ENCODE data around the gene BST1.

BST1 gene

DNA sequence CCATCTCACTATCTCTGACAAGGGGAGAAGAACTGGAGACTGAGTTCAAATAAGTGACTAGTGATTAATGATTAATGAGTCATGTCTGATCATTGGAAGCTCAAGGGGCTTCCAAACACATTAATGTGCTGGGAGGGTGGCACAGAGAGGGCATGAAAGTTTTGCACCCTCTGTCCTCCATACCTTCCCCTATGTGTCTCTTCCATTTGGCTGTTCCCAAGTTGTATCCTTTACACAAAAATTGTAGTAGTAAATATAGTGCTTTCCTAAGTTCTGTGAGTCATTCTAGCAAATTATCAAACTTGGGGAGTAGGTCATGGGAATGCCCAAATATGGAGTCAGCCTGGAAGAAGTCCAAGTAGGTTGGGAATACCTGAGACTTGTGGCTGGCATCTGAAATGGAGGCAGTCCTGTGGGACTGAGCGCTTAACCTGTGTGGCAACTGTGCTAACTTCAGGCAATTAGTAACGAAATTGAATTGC is 25.3 kb upstream of the BST1 start:
- DNase-seq = no peak

DNA sequence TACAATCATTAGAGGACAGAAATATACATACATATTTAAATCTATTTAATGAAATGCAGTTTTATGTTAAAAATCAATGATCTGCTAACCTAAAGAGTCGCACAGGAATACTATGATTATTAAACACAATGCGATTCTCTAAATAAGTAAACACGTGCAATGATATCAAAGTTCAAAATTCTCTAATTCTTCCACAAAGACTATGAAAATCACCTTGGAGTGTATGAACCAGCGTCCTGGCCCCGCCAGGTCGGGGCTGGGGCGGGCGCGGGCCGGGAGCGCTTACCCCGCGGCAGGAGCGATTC is 21.8 kb upstream of the BST1 start:
- no peak for DNase-seq

DNA sequence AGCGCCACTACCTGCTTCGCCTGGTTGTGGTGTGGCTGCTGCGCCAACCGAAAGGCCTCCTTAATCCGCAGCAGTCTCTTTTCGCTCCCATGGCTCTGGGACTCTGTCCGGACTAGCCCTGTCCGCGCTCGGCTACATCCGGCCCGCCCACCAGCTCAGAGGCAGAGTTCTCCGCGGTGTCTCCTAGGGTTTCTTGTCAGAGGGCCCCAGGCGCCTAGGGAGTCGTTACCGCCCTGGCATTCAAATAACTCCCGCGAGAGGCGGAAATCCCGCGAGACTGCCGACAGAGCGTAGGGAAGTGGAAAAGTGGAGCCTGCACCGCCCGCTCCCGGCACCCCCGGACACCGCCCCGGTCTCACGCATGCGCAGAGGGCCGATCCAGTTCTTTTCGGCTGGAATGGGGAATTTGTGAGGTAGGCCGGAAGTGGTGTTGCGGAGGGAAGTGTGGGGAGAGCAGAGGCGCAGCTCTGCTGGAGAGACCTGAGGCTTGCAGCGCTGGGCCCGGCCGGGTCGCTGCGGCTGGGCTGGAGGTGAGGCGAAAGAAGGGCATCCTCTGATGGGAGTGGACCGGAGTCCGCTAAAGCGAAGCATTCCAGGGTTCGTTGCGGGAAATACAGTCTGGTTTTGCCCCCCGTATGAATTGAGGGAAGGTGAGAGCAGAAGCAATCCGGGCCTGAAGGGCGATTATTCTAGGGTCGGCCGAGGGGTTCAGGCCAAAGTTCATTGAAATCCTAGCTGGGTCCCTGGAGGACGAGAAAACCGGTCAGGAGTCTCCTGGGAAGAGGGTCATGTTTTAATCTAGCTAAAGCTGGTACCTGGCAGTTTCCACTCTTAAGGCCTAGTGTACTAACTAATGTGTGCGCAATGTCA is 21.3 kb upstream of the BST1 start, which contains the start of gene FAM200B:
FAM200B (plus strand) TSS at position 456 of the 870 bp plus-strand sequence. CDS start 5,151 bp downstream, outside the sequence.
- DNase-seq = peak; percentile 90

DNA sequence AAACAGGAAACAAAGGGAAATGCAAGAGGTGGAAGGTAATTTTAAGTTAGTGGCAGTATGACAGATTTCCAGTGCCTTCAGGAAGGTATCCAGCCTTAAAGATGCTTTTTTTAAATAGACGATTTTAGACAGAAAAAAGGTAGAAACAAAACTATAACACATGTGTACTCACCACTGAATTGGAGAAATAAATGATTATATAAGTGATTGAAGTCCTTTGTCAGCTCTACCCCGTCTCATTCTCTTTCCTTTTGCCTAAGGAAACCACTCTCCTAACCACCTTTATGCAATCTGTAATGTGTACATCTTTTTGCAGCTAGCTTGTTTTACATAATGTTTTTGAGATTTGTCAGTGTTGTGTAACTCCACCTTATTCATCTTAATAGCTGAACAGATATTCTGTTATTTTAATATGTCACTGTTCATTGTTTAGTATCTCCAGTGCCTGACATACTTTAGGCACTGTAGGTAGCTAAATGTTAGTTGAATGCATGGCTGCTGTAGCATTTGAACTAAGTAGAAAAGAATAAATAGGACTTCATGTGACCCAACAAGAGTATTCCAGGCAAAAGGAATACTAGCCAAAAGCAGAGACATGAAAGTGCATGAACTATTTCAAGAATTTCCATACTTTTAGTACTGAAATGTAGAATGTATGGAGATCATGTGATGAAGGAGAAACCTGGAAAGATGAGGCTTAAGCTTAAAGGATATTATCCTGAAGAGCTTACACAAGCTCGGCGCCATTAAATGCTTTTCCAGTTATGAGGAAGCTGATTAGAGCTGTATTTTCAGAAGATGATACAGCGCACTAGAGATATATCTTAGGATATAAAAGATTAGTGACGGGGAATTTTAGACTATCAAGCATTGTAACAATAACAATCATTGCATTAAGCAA is 20.4 kb upstream of the BST1 start:
- no peak for DNase-seq

DNA sequence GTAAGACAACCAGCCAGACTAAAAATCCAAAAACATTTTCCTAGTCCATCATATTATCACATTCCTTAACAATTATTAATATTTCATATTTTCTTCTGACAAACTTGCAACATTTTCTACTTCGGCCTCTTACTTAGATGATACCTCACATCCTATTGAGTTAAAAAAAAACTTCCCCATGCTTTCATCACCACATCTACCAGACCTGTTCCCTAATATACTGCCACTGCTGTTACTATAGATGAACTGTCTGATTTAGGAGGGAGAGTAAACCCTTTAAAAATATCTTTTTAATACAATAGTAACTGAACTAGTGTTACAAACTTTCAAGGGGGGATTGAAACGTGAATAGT is 19.7 kb upstream of the BST1 start:
- DNase-seq = no peak

DNA sequence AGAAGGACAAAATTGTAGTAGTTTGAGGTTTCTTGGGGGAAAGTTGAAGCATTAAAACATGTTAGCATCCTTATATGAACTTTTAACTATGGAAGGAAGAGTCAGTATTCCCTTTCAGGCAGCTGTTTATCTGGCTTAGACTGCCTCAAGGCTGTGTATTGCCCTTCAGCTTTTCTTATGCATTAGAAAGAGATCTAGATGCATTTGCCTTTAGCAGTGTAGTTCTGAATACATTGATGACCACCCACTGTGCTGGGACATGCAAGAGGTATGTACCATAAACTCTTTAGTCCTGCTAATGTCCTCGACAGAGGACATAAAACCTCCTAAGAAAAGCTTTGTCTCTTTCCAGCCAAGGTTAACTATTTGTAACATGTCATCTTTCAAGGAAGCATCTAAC is 18.4 kb upstream of the BST1 start:
- no peak for DNase-seq

DNA sequence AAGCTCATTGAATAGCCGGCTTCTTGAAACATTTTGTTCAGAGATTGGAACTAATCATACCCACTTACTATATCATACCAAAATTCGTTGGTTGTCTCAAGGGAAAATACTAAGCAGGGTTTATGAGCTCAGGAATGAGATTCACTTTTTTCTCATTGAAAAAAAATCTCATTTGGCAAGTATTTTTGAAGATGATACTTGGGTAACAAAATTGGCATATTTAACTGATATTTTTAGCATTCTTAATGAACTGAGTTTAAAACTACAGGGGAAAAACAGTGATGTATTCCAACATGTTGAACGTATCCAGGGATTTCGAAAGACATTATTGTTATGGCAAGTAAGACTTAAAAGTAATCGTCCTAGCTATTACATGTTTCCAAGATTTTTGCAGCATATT is 14.8 kb upstream of the BST1 start:
- no peak for DNase-seq

DNA sequence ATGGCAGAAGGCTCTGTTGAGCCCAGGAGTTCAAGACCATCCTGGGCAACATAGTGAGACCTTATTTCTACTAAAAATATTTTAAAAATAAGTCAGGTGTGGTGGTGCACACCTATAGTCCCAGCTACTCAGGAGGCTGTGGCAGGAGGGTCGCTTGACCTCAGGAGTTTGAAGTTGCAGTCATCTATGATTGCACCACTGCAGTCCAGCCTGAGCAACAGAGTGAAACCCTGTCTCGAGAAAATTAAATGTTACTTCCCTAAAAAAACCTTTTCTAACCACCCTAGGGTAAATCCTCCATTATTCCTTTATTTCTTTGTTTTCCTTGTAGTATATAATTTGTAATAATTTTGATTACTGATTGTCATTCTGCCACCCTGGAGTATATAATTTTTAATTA is 13.3 kb upstream of the BST1 start:
- no peak for DNase-seq

DNA sequence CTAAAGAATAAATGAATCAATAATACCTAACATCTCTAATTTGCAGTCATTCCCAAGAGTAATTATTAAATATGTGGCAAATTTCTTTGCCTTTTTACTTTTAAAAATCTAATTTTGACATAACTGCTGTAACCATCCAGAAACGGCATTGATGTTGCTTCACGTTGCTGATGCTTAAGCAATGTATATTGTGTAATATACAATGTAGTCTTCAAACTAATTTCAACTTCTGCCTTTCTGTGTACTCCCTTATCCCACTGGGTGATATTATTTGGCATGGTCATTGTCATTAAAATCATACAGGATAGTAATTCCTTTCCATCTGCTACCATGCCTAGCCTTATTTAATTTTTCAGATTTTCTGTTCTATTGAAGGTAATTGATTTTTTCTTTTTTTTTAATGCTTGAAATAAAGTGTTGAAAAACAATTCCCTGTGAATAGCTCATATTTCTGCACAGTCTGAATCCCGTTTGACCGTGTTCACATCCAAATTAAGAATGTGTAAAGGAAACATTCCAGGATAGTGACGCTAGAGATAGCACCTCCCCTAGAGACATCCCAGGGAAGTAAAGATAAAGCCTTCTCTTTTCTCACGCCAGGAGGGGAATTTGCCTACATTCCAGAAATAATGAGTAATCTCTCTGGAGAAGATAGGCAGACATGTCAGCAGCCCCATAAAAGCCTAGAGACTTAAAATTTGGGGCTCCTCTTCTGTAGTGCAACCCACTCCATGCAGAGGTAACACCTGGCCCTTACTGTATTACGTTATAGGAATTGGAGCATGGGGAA is 12.7 kb upstream of the BST1 start:
- DNase-seq = no peak

DNA sequence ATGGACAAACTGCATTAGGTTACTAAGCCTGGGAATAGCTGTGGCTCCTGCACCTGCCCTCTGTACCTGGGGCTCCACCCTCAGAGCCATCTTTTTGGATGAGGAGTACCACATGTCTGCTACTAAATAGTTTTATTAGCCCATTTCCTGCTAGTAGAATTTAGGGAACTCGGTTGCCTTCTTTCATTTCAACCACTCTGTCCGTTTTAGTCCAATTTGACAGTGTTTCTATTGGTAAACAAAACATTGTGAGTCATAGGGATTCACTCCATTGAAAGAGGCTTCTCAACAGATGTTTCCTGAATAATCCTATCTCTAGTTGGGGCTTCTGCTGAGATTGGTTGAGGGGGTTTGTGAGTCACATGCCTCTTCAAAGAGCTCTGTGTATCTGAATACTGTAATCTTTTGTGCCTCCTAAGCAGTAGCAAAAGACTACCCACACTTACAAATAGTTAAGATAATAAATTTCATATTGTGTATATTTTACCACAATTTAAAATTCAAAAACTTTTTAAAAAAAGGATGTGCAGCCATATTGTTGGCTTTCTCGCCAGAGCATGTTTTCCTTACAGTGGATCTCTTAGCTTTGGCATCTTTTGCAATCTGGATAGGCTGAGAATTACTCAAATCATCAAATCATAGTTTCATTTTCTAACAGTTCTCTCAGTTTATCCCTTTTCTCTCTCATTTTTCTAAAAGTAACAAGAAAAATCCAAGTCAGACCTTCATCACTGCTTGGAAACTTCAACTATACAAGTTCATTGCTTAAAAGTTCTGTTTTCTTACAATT is 11.3 kb upstream of the BST1 start:
- DNase-seq = no peak

DNA sequence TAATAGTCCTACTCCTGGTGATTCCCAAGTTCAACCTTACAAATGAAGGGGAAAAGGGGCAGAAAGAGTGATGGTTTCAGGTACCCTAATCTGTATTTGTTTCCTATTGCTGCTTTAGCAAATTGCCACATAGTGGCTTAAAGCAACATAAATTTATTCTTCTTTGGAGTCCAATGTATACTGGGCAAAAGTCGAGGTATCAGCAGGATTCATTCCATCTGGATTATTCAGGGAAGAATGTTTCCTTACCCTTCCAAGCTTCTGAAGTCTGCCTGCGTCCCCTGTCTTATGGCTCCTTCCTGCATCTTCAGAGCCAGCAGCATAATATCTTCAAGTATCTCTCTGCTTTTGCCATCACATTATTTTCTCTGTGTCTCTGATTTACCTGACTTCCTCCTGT is 10.3 kb upstream of the BST1 start:
- DNase-seq = no peak

DNA sequence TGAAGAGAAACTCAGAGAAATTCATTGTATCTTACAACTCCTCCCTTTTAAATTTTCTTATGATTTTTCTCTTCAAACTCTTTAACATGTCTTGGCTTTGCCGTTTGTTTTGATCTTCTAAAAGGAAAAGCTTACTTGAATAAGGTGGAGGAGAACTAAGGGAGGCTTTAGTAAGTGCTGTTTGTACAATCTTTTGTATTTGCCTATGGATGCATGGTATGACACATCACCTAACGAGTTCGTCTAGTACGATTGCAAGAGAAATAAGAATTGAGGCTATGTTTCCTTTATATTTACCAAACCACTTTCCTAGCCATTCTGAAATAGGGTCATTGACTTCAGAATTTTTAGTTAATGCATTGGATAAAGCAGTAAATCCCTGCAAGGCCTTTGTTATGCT is 8.4 kb upstream of the BST1 start:
- DNase-seq = no peak

DNA sequence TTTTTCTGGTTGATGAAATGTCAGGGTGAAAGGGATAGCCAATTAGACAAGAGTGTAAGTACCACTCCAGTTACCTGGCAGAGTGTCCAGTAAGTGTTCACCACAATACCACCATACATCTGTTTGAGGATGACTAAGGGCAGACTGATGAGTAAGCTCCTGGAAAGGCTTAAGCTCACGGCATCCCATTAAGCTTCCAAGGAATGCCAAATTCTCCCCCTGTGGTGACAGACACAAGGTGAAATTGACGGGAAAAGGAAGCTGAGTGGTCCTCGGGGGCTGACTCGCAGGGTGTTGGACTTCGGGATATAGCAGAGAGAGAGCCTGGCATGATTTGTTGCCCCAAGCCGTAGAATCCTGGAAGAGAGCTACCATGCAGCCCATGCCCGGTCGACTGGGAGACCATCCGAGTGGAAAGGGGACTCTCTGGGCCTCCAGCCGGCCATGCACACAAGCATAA is 7.6 kb upstream of the BST1 start:
- peak; percentile 5 for DNase-seq

DNA sequence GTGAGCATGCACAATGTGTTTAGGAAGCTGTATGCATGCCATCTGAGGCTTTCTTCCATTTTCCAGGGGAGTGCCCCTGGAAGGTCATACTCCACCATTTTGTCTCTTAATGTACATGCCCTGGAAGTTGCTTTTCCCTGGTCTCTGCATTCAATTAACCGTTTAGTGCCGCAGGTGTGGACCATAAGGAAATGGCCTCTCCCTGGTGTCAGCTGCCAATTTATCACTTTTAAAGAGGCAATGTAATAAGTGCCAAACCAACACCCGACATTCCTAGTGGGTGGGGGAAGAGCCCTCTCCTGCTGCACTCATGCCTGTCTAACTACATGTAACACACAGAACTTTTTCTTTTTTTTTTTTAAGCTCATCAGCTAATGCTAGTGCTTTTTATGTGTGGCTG is 7.1 kb upstream of the BST1 start:
- DNase-seq = no peak

DNA sequence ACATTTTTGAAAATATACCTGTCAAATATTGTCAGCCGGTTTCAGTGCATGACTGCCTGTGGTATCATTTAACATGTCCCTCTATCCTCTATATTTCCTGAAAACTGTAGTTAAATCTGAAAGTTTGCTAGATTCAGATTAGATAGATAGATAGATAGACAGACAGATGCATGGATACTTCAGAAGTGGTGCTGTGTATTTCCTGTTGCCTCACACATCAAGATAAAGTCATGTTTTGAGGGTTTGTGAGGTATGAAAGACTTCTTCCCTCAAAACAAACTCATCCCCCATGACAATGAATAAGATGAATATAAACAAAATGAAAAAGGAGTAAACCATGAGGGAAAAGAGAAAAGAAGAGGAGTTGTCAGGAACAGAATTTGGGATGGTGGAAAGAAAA is 6.0 kb upstream of the BST1 start:
- no peak for DNase-seq

DNA sequence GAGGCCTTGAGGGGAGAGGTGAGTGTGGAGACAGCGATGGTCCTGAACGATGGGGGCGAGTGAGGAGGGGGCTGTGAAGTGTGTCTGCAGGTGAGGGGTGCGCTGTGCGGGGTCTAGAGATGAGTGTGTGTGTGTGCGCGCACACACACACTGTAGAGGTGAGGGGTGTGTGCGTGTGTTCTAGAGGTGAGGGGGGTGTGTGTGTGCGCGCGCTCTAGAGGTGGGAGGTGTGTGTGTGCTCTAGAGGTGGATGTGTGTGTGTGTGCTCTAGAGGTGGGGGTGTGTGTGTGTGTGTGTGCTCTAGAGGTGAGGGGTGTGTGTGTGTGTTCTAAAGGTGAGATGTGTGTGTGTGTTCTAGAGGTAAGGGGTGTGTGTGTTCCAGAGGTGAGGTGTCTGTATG is 574 bp downstream of the BST1 start:
- no peak for DNase-seq

DNA sequence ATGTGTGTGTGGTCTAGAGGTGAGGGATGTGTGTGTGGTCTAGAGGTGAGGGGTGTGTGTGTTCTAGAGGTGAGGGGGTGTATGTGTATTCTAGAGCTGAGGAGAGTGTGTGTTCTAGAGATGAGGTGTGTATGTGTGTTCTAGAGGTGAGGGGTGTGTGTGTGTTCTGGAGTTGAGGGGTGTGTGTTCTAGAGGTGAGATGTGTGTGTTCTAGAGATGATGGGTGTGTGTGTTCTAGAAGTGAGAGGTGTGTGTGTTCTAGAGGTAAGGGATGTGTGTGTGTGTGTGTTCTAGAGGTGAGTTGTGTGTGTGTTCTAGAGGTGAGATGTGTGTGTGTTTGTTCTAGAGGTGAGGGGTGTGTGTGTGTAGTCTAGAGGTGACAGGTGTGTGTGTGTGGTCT is 1.3 kb downstream of the BST1 start:
- no peak for DNase-seq

DNA sequence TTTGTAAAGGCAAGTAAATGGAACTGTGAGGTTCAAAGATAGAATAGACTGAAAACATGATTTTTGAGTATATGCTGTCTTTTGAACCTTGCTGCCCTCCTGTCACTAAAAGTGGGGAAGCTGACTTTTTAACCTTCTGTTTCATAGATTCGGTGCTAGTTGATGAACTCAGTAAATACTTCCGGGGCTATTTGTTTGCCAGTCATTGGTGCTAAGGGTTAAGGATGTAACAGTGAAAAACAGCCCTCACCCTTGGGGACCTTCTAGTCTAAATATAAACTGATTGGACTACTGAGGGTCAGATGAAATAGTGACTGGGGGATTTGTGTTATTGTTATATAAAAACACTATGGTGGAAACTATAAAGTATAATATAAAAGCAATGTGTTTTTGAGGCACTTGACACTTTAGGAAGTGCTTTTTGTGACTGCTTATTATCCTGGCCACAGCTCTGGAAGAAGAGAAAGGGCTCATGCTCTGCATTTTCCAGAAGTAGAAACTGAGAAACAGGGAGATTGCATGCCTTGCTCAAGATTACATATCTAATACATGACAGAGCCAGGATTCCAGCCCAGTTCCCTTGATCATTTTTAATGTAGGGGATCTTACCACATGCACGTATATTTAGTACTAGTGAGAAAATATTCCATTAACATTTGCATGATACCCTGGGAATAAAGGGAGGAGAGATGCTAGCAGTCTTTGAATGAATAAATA is 3.9 kb downstream of the BST1 start:
- no peak for DNase-seq

DNA sequence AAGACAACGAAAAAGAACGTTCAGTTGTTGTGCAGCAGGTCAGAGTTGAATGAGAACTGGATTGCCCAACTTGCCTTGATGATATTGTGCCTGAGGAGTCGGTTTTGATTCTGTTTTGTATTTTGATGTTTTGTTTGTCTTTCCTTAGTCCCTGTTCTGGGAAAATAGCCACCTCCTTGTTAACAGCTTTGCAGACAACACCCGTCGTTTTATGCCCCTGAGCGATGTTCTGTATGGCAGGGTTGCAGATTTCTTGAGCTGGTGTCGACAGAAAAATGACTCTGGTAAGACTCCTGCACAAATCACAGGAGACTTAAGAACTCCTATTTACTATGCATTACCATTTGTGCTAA is 4.5 kb downstream of the BST1 start:
- no peak for DNase-seq

DNA sequence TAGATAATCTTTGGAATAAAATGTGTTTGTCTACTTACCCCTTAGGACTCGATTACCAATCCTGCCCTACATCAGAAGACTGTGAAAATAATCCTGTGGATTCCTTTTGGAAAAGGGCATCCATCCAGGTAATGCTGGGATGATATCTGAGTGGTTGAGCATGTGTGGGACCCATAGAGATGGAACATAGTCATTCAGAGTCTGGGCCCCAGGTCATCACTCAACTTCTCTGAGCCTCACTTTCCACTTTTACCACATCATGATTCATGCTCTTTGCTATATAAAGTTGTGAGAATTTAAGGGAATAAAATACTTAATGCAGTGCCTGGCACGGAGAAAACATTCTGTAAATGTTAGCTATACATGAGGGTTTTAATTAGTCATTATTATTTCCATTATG is 8.9 kb downstream of the BST1 start:
- DNase-seq = no peak

DNA sequence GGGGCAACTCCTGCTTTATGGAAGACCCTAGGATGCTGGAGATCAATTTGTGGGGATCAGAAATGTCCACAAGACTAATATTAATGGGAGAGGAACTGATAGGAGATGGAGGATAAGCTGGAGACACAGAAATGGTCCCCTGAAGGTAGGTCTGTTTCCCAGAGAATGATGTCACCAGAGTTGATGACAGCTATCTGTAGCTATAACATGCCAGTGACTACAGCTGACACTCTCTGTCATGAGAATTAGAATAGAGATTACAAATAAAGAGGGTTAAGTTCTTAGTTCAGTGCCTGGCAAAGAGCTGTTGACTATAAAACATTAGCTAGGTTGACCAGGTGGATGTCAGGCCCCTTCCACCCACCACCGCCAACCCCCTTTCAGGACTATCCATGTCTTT is 9.3 kb downstream of the BST1 start:
- DNase-seq = no peak

DNA sequence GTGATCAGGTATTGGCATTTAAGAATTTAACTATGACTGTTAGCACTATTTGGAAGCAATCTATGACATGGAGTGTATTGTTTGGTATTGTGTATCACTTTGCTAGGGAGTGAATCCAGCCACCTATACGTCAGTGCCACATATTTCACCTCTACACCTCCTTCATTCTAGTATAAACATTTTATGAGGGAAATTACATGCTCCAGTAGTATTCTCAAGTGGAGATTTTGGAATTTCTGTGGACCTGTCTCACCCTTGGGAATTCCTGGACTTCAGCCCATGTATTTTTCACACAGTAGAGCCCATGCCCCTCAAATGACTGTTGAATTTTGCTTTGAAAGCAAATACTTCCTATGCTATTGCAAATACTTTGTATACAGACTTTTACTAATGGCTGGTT is 11.3 kb downstream of the BST1 start:
- no peak for DNase-seq
